ENCODE results near the gene MEGF9.

DNA sequence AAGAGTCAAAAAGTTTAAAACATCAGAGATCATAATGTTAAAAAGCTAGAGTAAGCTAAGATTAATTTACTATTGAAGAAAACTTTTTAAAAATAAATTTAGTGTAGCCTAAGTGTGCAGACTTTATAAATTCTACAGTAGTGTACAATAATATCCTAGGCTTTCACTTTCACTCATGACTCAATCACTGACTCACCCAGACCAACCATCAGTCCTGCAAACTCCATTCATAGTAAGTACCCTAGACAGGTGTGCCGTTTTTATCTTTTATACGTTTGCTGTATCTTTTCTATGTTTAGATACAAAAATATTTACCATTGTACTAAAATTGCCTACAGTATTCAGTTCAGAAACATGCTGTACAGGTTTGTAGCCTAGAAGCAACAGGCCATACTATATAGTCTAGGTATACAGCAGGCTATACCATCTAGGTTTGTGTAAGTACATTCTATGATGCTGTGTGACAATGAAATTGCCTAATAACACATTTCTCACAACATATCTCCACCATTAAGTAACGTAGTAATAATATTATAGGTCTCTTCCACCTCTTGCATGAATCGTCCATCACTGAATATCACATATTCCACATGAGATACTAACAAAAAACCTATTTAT lies 59.2 kb downstream of the MEGF9 start:
- TF ChIP-seq, protein P1, sequence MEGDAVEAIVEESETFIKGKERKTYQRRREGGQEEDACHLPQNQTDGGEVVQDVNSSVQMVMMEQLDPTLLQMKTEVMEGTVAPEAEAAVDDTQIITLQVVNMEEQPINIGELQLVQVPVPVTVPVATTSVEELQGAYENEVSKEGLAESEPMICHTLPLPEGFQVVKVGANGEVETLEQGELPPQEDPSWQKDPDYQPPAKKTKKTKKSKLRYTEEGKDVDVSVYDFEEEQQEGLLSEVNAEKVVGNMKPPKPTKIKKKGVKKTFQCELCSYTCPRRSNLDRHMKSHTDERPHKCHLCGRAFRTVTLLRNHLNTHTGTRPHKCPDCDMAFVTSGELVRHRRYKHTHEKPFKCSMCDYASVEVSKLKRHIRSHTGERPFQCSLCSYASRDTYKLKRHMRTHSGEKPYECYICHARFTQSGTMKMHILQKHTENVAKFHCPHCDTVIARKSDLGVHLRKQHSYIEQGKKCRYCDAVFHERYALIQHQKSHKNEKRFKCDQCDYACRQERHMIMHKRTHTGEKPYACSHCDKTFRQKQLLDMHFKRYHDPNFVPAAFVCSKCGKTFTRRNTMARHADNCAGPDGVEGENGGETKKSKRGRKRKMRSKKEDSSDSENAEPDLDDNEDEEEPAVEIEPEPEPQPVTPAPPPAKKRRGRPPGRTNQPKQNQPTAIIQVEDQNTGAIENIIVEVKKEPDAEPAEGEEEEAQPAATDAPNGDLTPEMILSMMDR (IDR thresholded peaks at IDR 0.05; ENCODE audit: poor library complexity), result no peak
- TF ChIP-seq EZH2phosphoT487 (IDR thresholded peaks at IDR 0.05; ENCODE audit: low read depth, severe bottlenecking, unreplicated experiment) (no peak), EZH2 (IDR thresholded peaks at IDR 0.05; ENCODE audit: borderline replicate concordance) (no peak)
